Stimulated activated CD4-positive, alpha-beta T cell treated with anti-CD3 and anti-CD28 coated beads, TNF-alpha, amount 100 ng/mL, for 48 hours (primary cell): ENCODE results near the gene HOXD10.

Experiments used
- DNase-seq, 3 donors: peaks; one replicate each; pipeline ENCODE4 v3.0.0-alpha.2; 2020; ENCODE audit warnings: low read depth in 3 of 3

HOXD10 gene

DNA sequence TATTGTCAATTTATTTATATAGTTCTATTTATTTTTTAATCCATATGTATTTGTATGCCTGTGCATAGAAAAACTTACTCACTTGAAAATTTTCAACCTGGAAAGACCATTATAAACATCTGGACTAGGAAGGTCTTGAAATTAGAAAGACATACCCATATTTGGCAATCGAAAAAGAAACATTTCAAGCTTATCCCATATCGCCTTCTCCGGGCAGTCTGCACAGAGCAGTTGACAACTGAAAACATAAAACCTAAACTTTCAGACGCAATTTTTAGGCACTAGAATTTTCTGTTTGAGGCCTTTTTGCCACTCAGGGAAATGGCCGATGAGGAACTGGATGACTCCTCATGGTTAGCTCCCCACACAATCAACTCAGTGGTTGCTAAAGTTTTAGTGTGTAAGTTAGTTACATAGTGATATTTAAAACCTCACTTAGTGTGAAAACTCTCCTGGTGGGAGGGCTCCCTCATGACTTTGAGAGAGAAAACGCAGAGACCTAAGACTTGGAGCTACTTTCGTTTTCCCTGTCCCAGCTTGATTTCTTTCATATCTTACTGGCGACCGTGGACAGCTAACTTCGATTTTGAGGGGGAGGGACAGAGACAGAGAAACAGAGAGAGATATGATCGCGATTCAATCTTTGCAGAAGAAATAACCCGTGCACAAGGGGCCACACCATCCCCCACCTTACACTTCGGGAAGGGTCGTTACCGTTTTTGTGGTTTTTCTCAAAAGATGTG lies 20.2 kb upstream of the HOXD10 start:
- DNase-seq, result no peak

DNA sequence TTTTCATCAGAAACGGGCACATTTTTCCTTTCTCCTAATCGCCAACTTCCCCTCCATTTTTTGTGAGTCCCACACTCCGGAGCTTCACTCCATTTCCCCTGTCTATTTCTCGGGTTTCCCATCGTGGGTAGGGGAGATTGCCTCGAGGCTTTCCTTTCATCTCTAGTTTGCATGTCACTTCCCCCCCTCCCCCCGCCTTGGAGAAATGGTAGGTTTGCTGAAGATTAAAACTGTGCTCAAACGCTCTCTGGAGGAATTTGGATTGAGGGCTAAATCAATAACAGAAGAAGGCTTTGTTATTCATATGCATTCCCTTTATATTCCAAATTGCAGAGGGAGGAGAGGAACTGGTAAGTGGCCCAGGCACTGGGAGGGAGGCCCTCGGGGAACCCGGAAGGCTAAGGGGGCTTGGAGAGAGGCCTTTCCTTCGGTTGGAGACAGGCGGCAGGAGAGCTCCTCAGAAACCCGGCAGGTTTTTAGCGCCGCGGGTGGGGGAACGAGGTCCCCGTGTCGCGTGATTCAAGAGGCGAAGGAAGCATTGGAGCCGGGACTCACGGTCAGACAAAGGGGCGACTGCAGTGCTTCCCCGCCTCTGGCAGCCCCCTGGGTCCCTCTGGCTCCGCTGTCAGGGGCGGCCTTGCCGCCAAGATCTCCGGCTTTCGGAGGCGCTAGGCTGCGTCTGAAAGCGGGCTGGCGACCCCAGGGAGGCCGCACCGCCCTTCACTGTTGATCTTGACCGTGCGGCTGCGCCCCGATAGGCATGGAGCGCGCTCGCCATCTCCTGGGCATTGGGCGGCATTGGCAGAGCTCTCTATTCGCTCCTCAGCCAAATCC lies 19.4 kb upstream of the HOXD10 start:
- DNase-seq, result peak in 1 of 3 donors; percentile 35

DNA sequence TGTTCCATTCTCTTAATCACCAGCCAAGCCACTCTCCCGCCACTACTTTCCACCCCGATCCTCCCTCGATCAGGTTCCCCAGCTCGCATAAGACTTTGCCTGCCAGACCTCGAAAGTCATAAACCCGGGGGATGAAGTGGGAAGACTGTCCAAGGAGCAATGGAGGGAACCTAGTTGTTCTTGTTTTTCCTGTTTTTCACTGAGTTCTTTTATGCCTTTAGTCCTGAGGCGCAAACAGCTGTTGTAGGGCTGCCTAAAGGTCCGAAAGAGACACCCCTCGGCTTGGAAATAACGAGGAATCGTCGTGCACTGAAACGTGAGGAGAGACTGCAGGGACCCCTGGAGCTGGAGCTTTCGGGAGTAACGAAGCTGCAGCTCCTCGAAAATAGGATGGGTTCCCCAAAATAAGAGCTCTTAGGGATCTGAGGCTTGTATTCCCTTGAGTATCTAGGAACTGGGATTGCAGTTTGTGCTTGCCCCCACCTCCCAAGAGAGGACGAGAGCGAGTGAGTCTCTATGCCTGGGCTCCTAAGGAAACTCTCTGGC lies 18.7 kb upstream of the HOXD10 start:
- no peak for DNase-seq

DNA sequence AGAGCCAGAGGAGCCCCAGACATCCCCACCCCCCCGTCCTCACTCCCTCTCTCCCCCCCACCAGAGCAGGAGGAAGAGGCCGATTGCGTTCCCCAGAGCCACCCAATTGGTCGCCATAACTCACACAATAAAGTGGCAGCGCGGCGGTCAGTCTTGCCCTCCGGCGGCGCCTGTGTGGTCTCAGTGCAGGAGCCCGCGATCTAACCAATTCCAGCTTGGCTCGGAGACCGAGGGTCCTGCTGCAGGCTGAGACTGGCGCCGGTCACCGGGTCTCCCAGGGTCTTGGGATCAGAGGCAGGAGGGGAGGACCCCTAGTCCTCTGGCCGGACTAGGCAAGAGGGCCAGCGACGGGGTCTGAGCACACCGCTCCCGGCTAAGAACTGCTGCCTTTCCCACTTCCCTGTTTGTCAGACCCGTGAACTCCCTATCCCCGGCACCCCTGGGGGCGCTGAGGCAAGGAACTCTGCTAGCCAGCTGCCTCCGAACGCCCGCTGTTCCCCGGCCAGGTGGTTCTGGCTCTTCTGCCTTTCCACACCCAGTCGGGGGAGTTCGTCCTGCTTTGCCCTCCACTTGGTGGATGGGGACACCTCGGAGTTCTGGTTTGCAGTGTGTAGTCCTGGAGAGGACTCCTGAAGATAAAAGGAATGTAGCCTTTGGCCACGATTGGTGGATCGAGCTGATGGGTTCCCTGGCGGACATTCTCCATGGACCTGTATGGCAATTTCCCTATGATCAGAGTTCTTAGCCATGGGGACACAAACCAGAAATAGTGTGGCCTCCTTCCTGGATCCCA lies 18.0 kb upstream of the HOXD10 start:
- DNase-seq, result no peak

DNA sequence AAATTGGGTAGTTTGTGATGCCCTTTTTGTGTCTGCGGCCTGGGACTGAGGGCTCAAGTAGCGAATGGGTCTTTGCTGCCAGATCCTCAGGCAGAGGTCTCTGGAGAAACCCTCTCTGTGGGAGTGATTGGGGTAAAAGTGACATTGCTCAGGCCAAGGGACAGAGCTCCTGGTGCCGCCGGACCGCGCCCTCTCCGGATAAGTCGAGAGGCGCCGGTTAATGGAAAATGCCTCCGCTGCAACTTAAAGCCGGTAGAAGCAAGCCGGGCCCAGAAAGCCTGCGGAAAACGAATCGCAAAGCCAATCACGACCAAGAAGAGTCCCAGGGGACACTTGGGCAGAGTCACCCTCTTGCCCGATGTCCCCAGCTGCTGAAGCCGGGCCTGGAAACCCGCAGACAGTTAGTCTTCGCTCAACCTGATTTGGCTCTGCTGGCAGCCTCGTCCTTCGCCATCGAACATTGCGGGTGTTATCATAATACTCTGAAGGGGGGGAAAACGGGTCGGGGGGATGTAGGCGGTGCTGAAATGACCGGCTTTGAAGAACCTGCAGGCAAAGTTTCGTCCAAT lies 17.3 kb upstream of the HOXD10 start:
- DNase-seq, result no peak

DNA sequence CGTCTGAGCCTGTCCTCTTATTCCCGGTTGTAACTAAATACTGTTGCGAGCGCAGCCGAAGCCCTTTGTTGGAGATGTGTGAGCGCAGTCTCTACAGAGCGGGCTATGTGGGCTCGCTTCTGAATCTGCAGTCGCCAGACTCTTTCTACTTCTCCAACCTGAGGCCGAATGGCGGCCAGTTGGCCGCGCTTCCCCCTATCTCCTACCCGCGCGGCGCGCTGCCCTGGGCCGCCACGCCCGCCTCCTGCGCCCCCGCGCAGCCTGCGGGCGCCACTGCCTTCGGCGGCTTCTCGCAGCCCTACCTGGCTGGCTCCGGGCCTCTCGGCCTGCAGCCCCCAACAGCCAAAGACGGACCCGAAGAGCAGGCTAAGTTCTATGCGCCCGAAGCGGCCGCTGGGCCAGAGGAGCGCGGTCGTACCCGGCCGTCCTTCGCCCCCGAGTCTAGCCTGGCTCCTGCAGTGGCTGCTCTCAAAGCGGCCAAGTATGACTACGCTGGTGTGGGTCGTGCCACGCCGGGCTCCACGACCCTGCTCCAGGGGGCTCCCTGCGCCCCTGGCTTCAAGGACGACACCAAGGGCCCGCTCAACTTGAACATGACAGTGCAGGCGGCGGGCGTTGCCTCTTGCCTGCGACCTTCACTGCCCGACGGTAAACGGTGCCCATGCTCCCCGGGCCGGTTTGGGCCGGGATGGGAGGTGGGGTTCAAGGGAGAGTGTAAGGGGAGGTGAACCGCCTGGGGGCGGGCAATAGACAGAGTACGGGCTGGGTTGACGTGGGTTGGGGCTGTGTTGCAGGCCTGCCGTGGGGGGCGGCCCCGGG lies 16.6 kb upstream of the HOXD10 start, which contains the start of gene HOXD12:
TSS of gene HOXD12 (plus strand) at position 68 of the 819 bp plus-strand sequence. CDS start at position 75, 7 bp downstream.
- DNase-seq, result no peak

DNA sequence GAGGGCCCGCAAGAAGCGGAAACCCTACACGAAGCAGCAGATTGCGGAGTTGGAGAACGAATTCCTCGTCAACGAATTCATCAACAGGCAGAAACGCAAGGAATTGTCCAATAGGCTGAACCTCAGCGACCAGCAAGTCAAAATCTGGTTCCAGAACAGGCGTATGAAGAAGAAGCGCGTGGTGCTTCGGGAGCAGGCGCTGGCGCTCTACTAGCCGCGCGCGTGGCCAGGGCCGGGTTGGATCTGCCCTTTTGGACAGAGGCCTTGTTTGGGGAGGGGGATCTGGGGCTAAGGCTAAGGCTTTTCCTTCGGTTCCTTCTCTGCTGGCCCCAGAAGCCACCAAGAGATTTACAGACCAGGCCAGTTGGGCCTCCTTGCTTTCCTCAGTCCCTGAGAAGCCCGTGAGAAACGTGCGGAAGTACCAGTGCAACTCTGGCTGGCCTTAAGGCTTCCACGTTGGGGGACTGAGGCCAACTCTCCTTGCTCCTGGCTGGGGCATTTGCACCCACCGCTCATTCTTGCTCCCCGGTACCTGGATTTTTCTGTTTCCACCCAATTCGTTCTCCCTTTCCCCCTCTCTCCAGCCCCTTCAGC lies 15.9 kb upstream of the HOXD10 start:
- no peak for DNase-seq

DNA sequence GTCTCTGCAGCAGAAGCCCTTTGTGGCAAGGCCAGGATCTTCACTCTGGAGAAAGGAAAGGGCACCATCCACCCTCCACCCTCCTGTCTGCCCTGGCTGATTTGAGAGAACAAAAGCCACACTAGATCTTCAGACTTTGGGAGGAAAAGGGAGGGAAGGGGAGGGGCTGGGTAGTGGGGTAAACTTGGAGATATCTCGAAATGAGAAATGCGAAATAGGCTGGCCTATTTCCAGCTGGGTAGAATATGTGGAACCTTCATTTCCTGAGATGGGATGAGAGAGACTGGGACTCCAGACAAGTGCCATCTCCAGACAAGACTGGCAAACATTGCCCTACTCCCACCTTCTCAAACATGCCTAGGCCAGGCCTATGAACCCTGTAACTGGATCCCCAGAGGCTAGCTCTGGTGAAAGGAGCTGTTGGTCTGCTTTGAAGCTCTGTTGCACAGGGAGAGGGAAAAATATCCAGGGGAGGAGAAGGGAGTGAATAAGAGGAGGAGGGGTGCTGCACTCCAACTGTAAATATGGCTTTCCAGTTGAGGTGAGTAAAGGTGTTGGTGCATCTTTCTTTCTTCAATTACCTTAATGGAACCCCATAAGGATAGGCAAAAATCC lies 15.3 kb upstream of the HOXD10 start:
- no peak for DNase-seq

DNA sequence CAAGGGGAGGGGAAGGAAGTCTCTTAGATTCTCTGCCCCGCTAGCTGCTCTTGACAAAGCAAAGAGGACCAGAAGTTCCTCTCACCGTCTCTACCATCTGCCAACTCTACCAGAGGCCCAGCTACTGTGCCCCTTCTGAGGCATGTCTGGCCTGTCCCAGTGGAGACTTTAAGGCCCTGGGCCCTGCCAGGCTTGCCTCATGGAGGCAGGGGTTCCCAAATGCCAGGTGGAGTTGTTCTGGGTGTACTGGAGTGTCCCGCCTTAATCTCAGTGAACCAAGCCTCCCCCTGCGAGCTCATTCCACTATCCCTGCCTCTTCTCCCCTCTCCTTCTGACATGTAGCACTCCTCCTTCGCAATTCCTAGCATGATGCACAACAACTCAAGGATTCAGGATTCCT lies 14.7 kb upstream of the HOXD10 start:
- no peak for DNase-seq

DNA sequence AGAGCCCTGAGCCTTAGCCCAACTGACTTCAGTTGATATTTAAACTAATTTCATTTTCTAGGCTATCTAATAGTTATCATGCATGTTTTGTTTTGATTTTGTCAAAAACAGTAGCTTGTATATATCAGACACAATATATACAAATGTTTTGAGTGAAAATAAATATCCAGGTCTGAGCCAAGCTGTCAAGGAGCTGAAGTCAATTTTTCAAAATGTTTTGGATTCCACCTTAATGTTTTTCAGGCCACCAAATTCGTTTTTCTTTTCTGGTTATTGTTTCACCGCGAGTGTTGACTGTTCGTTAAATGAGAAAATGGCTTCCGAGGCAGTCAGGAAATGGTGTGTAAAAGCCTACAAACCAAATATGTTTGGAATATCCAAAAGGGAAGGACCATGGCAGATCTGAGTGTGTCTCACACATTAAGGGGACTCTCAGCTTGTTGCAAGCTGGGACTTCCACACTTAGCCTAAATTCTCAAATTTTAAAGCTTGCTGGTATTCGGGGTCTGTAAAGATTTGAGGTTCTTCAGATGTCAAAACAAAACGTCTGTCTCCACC lies 14.2 kb upstream of the HOXD10 start:
- no peak for DNase-seq

DNA sequence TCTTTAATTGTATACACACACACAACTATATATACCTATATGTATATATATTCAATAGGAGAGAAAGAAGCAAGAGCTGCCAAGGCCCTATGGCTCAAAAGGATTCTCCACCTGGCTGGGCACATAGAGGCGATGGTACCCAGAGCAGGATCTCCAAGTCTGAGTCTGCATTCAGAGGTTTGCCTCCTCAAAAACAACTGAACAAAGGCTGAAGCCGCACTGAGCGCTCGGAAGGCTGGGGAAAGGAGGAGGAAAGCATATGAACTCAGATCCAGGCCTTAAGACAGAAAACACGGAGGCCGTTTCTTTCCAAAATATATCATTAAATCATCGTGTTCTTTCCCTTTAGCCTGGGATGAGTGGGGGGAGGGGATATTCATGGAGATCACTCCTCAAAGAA lies 13.4 kb upstream of the HOXD10 start:
- no peak for DNase-seq

DNA sequence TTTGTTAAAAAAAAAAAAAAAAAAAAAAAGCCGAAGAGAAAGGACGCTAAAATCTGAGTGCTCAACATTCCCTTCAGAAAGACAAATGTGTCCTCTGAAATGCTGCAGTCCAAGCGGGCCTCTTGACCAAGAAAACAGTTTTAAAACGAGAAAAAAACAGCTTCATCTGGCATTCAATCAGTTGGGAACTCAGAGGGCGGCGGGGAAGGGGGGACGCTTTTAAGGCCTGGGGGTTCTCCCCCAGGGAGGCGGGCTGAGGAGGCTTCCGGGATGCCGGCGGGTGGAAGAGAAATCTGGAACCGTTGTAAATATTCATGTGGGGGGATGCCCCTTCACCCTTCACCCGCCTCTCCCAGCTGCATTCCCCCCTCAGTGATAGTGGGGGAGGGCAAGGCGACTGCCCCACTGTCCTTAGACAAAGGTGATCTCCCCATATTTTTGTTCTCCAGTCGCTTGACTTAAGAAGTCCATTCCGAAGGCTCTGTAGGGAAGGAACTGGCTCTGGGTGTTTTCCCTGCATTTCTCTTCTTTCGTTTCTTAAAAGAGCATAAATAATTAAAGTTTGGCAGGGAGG lies 12.7 kb upstream of the HOXD10 start:
- no peak for DNase-seq

DNA sequence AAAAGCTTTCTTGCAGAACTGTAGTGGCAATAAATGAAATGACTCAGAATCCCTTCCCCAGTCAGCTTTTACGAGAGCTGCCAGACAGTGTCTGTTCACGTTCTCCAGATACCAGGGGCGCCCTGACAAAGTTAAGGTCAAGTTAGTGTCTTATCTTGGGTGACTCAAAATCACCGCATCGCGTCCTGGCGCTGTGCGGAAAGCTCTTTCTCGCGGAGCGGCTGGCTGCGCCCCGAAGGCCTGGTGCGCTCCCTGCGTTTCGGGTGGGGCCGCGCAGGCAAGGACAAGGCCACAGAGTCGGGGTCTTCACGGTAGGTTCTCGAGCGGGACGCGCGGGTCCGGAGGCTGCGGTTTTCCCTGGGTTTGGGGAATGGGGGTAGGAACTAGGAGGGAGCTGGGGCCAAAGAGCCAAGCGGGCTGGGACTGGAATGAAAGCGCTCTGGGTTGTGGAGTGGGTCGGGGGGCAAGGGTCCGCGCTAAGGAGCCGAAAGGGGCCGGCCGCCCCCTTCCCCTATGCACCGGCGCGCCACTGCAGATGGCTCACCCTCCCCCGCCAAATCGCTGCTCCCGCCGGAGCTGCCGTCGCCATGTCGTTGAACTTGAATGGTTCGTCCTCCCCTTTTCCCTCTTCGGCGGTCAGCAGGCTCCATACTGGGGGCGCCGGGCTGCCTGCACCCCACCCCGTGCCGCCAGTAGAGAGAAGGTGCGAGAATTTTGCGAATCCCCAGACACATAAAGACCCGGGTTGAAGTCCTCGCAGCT lies 12.1 kb upstream of the HOXD10 start:
- no peak for DNase-seq

DNA sequence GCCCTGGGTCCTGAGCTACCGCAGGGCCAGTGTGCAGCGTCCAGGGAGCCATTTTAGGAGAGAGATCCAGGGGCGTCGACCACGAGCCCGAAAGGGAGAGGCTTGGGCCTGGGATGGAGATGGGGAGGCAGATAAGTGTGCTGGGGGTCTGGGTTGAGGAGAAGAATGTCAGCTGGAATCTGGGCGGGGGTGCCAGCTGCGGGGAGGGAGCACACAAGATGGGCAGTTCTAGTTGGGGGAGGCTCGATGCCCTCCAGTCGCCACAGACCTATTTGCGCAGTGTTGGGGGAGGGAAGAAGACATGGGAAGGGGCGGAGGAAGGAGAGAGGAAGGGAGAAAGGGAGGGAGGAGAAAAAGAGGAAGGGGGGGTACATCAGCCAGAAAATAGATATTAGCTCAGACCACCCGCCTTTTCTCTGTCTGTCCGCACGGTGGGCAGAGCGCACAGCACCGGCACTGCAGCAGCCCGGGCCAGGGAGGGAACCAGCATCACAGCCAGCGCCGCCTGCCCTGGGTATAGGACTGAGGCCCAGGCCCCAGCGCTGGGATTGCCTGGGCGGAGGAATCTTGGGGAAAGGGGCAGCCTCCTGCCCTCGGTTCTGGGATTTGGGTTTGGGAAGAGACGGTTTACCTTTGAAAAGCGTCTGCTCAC lies 11.4 kb upstream of the HOXD10 start:
- no peak for DNase-seq

DNA sequence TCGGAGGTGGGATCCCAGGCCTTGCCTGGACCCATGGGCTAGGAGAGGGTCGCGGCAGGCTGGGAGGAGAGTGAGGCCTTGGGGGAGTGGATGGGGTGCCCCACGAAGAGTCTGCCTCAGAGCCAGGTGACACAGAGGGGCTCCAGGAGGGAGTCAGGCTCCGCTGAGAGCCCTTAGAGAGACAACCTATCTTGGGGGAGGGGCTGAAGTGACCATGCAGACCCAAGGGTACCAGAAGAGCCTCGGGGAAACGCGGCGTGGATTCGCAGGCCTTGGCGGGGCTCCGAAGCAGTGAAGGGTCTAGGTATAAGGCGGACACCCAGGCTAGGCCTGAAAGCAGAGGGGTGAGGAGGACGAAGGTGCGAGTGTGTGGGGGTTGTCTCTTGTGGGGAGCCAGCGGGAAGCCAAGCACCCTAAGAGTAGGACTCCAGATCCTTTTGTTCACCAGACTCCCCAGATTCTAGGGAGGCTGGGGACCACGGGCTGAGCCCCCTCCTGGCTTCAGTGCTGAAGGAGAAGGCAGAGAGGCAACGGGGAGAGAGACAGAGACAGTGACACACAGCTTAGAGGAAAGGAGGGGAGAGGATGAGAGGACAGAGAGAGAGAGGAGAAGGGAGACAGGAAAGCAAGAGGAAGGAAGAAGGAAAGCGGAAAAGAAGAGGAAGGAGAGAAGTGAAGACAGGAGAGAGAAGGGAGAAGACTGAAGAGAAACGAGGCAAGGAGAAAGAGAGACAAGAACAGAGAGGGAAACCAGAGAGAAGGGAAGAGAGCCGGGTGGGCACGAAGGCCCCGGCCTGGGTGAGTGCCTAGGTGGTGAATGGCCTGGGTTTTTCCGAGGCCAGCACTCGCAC lies 10.6 kb upstream of the HOXD10 start:
- DNase-seq, result no peak

DNA sequence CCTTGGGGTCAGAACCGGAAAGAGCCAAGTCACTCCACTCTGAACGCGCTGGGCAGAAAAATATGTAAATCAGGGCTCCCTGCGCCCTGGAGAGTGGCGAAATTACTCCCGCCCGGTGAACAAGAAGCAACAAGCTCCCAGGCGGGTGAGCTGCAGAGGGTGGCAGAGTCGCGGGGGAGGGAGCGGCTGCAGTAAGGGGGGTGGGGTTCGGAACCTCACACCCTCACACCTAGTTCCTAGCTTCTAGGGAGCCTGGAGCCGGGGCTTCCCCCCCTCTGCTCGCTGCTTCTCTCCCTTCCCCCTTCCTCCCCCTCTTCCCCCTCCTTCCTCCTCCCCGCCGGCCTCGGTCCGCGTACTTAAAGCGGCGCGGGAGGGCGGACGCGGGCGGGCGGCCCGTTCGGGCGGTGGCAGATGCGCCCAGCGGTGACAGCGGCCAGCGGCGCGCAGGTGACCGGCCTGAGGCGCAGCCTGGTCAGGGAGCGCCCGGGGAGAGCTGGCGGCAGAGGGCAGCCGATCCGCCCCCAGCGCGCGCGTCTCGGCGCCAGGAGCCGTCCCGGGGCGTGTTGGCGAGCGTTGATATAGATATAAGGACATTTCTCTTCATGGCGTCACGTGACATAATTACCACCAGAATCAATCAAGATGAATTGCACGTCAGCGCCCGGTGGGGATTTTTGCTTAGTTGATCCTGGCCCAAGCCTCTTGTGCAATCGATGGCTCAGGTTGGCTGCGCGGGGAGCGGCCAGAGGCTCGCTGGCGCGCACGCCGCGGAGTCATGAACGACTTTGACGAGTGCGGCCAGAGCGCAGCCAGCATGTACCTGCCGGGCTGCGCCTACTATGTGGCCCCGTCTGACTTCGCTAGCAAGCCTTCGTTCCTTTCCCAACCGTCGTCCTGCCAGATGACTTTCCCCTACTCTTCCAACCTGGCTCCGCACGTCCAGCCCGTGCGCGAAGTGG lies 9.7 kb upstream of the HOXD10 start, which contains the start of gene HOXD11:
TSS of gene HOXD11 (plus strand) at position 700 of the 959 bp plus-strand sequence. CDS start at position 776, 76 bp downstream.
- DNase-seq, result no peak
